Ovary (tissue), 9 donors: ENCODE results near the gene OPCML. TPM values are rescaled to one million over a fixed set of nuclear protein-coding genes. Genes with fewer than 3 reads are reported as not detected.

Experiments used
- DNase-seq, 5 donors: peaks; one replicate each; pipeline ENCODE4 v3.0.0-alpha.2; 2019 to 2020
- H3K27ac ChIP-seq, 2 donors: fragments of 200-600 bp; one replicate each; pipeline versions ENCODE4 v1.5.1 to v1.8.0; 2019 to 2022
- H3K27me3 ChIP-seq: fragments of 200-600 bp; one replicate; pipeline ENCODE4 v1.8.0; 2022
- H3K36me3 ChIP-seq: fragments of 200-600 bp; sonication (generic); one replicate; pipeline ENCODE4 v1.5.1; 2019
- H3K4me1 ChIP-seq: one replicate; pipeline ENCODE4 v1.8.1; 2013; ENCODE audit warnings: mild to moderate bottlenecking, moderate library complexity; ENCODE audit not compliant: insufficient read depth
- H3K4me3 ChIP-seq: fragments of 200-600 bp; sonication (generic); one replicate; pipeline ENCODE4 v1.5.1; 2017
- H3K9me3 ChIP-seq, 2 donors: fragments of 200-600 bp in 1 of 2; sonication (generic) in 1 of 2; one replicate each; pipeline versions ENCODE4 v1.5.1 to v1.8.1; 2013 to 2019; ENCODE audit warnings: mild to moderate bottlenecking in 1 of 2, moderate library complexity in 1 of 2
- CTCF ChIP-seq, 3 donors: fragments of 450-650 bp in 2 of 3; fragments of 200-600 bp in 1 of 3; IDR thresholded peaks; one replicate each; pipeline versions ENCODE4 v1.5.1 to v1.8.0; 2016 to 2022; ENCODE audit warnings: antibody characterized with exemption in 3 of 3, mild to moderate bottlenecking in 1 of 3
- EP300 ChIP-seq: sonication (generic); formaldehyde crosslinking; IDR thresholded peaks from one replicate; pipeline ENCODE4 v1.6.1; 2017; ENCODE audit warnings: antibody characterized with exemption
- POLR2A ChIP-seq: fragments of 450-650 bp; IDR thresholded peaks from one replicate; pipeline ENCODE4 v1.6.1; 2017; ENCODE audit warnings: antibody characterized with exemption, mild to moderate bottlenecking, moderate library complexity
- WGBS, 3 donors: extraction: QIAGEN DNeasy Blood & Tissue Kit in 1 of 3; methylation state at CpG; one replicate each; pipeline versions ENCODE4 v1.1.5 to v1.1.7; 2013 to 2017; 5-methylcytosine and 5-hydroxymethylcytosine counted together
- intact Hi-C, 4 donors: fragments of 100-400 bp; cut with DNase I; formaldehyde crosslinking; loops; one replicate each; pipeline versions ENCODE4 v1.11.0 to v1.15.1; 2022 to 2023
- polyA plus RNA-seq, 2 donors: library from polyadenylated mRNA; stranded (reverse); fragments of 200-250 nt in 1 of 2; fragments of 350-450 nt in 1 of 2; fragmentation: Illumina TruSeq in 1 of 2; extraction: RNeasy Lipid Tissue Mini Kit (QIAGEN cat#74804) in 1 of 2; gene quantifications; one replicate each; pipeline ENCODE4 v1.2.3, GENCODE V29; 2013 to 2014
- total RNA-seq, 7 donors: library from RNA; depleted of rRNA in 2 of 7; stranded (reverse); fragments of >200 nt in 2 of 7; fragmentation: NEBNext Ultra II Directional in 3 of 7; extraction: Animal tissue kit (Norgen Biotek cat#: 25700) in 3 of 7; gene quantifications; one replicate each; pipeline versions ENCODE4 v1.1.0 to v1.2.4, GENCODE V29; 2016 to 2023
- donor health status: DM: no; HTN: no; CAD: no; lungs with moderate emphysema.
- donor health status: DM: no; HTN: no; CAD: no.
- donor health status: Bipolar disorder and iron deficiency.
- donor health status: DM: yes; HTN: yes; CAD: no.
- donor health status: DM: no; HTN: no; CAD: no.
- donor health status: DM: yes; HTN: yes; CAD: no.

OPCML gene
- total and polyA plus RNA-seq, 9 donors: under 0.01 to 2.8 (median 0.32) TPM; not detected in 2

- intact Hi-C loops: no loop called here
- TF ChIP-seq EP300 (no peak), CTCF (IDR thresholded peaks at IDR 0.05) (no peak), POLR2A (no peak)
These were observed 845.4 kb downstream of the OPCML start for GRCh38 chr11:132686886-132687285.

GRCh38 chr11:132685174-132685611 is 847.1 kb downstream of the OPCML start:
- no peak for DNase-seq
- Histone ChIP-seq H3K36me3 (no peaks in the 10 kb centered on the region), H3K4me1 (no peaks in the 10 kb centered on the region), H3K27ac (no peak overlapping the region), H3K27me3 (no peaks in the 10 kb centered on the region), H3K4me3 (no peak overlapping the region), H3K9me3 (no peaks in the 10 kb centered on the region)
- intact Hi-C loops: no loop called here
- TF ChIP-seq CTCF (IDR thresholded peaks at IDR 0.05): no peak
- no peak for TF ChIP-seq EP300
- TF ChIP-seq POLR2A: no peak
- WGBS, 3 donors: 41 to 57% (median 41%) methylated on average over 3 of the region's 3 CpGs

More at GRCh38 chr11:132686886-132687285, 845.4 kb downstream of the OPCML start:
- Histone ChIP-seq H3K27ac (no peak overlapping the region), H3K9me3 (no peaks in the 10 kb centered on the region), H3K4me1 (no peaks in the 10 kb centered on the region), H3K4me3 (no peak overlapping the region), H3K36me3 (no peaks in the 10 kb centered on the region), H3K27me3 (no peaks in the 10 kb centered on the region)
- DNase-seq: no peak
- WGBS, 3 donors: 63 to 67% (median 66%) methylated on average over 4 of the region's 4 CpGs

GRCh38 chr11:132683602-132684001 is 848.7 kb downstream of the OPCML start:
- Histone ChIP-seq H3K4me3 (no peak overlapping the region), H3K4me1 (no peaks in the 10 kb centered on the region), H3K9me3 (no peaks in the 10 kb centered on the region), H3K27me3 (no peaks in the 10 kb centered on the region), H3K36me3 (no peaks in the 10 kb centered on the region), H3K27ac (no peak overlapping the region)
- TF ChIP-seq CTCF (IDR thresholded peaks at IDR 0.05) (no peak), EP300 (no peak), POLR2A (no peak)
- no peak for DNase-seq
- 81 to 89% (median 84%) methylated on average over 2 of the region's 2 CpGs for WGBS, 3 donors
- intact Hi-C loops: no loop called here

- Histone ChIP-seq H3K36me3 (no peaks in the 10 kb centered on the region), H3K4me1 (no peaks in the 10 kb centered on the region), H3K9me3 (no peaks in the 10 kb centered on the region), H3K27me3 (no peaks in the 10 kb centered on the region), H3K4me3 (no peak overlapping the region), H3K27ac (no peak overlapping the region)
- DNase-seq: no peak
- intact Hi-C loops: no loop called here
- TF ChIP-seq CTCF (IDR thresholded peaks at IDR 0.05) (no peak), POLR2A (no peak), EP300 (no peak)
- WGBS, 3 donors: 71 to 74% (median 73%) methylated on average over 7 of the region's 7 CpGs
These were observed 850.3 kb downstream of the OPCML start for GRCh38 chr11:132681971-132682370.
